Neural progenitor cell (in vitro differentiated cells): Measurements from ENCODE around the gene LRRTM3. TPM values are rescaled to one million over a fixed set of nuclear protein-coding genes. Genes with fewer than 3 reads are reported as not detected.

Source experiments
- DNase-seq: peaks from one replicate; pipeline ENCODE4 v3.0.0-alpha.2; 2016; ENCODE audit warnings: low spot score
- H2AFZ ChIP-seq: fragments of 200-600 bp; sonication (generic); replicated peaks from 2 replicates; pipeline ENCODE4 v1.6.1; 2016; ENCODE audit warnings: antibody characterized with exemption
- H3F3A ChIP-seq: fragments of 200-600 bp; sonication (generic); 2 replicates; pipeline ENCODE4 v1.6.1; 2016; ENCODE audit warnings: antibody characterized with exemption, low read depth
- H3K27ac ChIP-seq: fragments of 200-600 bp; sonication (generic); 2 replicates; pipeline ENCODE4 v1.5.1; 2016; ENCODE audit warnings: mild to moderate bottlenecking
- H3K27me3 ChIP-seq: fragments of 200-600 bp; sonication (generic); 2 replicates; pipeline ENCODE4 v1.6.1; 2016; ENCODE audit warnings: mild to moderate bottlenecking, moderate library complexity
- H3K36me3 ChIP-seq: fragments of 200-600 bp; sonication (generic); 2 replicates; pipeline ENCODE4 v1.5.1; 2016
- H3K4me1 ChIP-seq: fragments of 200-600 bp; sonication (generic); 2 replicates; pipeline ENCODE4 v1.6.1; 2016; ENCODE audit warnings: mixed run types
- H3K4me2 ChIP-seq: fragments of 200-600 bp; sonication (generic); 2 replicates; pipeline ENCODE4 v1.6.1; 2016
- H3K4me3 ChIP-seq: fragments of 200-600 bp; sonication (generic); 2 replicates; pipeline ENCODE4 v1.5.1; 2016
- H3K79me2 ChIP-seq: fragments of 200-600 bp; sonication (generic); 2 replicates; pipeline ENCODE4 v1.6.1; 2016; ENCODE audit warnings: low read depth
- H3K9ac ChIP-seq: fragments of 200-600 bp; sonication (generic); 2 replicates; pipeline ENCODE4 v1.6.1; 2016
- H3K9me3 ChIP-seq: fragments of 200-600 bp; sonication (generic); 2 replicates; pipeline ENCODE4 v1.5.1; 2016; ENCODE audit warnings: low read depth
- H4K20me1 ChIP-seq: fragments of 200-600 bp; sonication (generic); 2 replicates; pipeline ENCODE4 v1.6.1; 2016; ENCODE audit warnings: low read depth
- H3K27ac Mint-ChIP-seq: 3 replicates; pipeline ENCODE4 v1.8.0; 2021; ENCODE audit warnings: mixed read lengths
- H3K27me3 Mint-ChIP-seq: 2 replicates; pipeline ENCODE4 v1.8.0; 2022; ENCODE audit warnings: low read depth, mild to moderate bottlenecking, inconsistent platforms, moderate library complexity, mixed read lengths; ENCODE audit not compliant: insufficient read depth
- H3K36me3 Mint-ChIP-seq: 3 replicates; pipeline ENCODE4 v1.8.0; 2021; ENCODE audit warnings: mixed read lengths
- H3K4me1 Mint-ChIP-seq: 3 replicates; pipeline ENCODE4 v1.8.0; 2021; ENCODE audit warnings: mixed read lengths
- H3K4me3 Mint-ChIP-seq: 3 replicates; pipeline ENCODE4 v1.8.0; 2021; ENCODE audit warnings: mild to moderate bottlenecking, moderate library complexity, mixed read lengths
- H3K9me3 Mint-ChIP-seq: 3 replicates; pipeline ENCODE4 v1.8.0; 2020; ENCODE audit warnings: mixed read lengths
- EZH2 ChIP-seq: fragments of 200-600 bp; sonication (generic); IDR thresholded peaks from 2 replicates; pipeline ENCODE4 v1.6.1; 2017; ENCODE audit warnings: antibody characterized with exemption, mild to moderate bottlenecking, moderate library complexity
- EZH2phosphoT487 ChIP-seq: fragments of 200-600 bp; sonication (generic); IDR thresholded peaks from 2 replicates; pipeline ENCODE4 v1.6.1; 2017; ENCODE audit warnings: antibody characterized with exemption
- total RNA-seq: library from RNA; depleted of rRNA; stranded (reverse); fragments of >200 nt; gene quantifications from 2 replicates; pipeline ENCODE4 v1.2.3, GENCODE V29; 2015; ENCODE audit warnings: low replicate concordance
- TF ChIP-seq, protein P1 (sequence below): fragments of 200-600 bp; sonication (generic); IDR thresholded peaks from 2 replicates; pipeline ENCODE4 v1.5.1; 2017; ENCODE audit warnings: antibody characterized with exemption, mild to moderate bottlenecking

LRRTM3 gene
- total RNA-seq, 1 donor from 2014 or later: not detected

GRCh38 chr10:66929375-66929774 lies 3.5 kb downstream of the LRRTM3 start:
- DNase-seq: no peak
- Histone ChIP-seq H3K36me3 (no peaks in the 10 kb centered on the region), H3K4me1 (peaks cover 14% of the 10 kb centered on the region), H2AFZ (no peak overlapping the region), H3K27ac (no peak overlapping the region), H3F3A (no peaks in the 10 kb centered on the region), H3K79me2 (no peaks in the 10 kb centered on the region), H4K20me1 (no peaks in the 10 kb centered on the region), H3K9me3 (no peaks in the 10 kb centered on the region), H3K9ac (no peak overlapping the region), H3K27me3 (peaks cover 28% of the 10 kb centered on the region), H3K4me2 (no peak overlapping the region), H3K4me3 (no peak overlapping the region)
- peaks cover 42% of the 10 kb centered on the region for H3K4me1 Mint-ChIP-seq
- H3K4me3 Mint-ChIP-seq: peak overlapping the region; percentile 58
- H3K36me3 Mint-ChIP-seq: no peaks in the 10 kb centered on the region
- no peak overlapping the region for H3K27ac Mint-ChIP-seq
- no peaks in the 10 kb centered on the region for H3K9me3 Mint-ChIP-seq
- TF ChIP-seq EZH2: no peak
- TF ChIP-seq, protein P1, sequence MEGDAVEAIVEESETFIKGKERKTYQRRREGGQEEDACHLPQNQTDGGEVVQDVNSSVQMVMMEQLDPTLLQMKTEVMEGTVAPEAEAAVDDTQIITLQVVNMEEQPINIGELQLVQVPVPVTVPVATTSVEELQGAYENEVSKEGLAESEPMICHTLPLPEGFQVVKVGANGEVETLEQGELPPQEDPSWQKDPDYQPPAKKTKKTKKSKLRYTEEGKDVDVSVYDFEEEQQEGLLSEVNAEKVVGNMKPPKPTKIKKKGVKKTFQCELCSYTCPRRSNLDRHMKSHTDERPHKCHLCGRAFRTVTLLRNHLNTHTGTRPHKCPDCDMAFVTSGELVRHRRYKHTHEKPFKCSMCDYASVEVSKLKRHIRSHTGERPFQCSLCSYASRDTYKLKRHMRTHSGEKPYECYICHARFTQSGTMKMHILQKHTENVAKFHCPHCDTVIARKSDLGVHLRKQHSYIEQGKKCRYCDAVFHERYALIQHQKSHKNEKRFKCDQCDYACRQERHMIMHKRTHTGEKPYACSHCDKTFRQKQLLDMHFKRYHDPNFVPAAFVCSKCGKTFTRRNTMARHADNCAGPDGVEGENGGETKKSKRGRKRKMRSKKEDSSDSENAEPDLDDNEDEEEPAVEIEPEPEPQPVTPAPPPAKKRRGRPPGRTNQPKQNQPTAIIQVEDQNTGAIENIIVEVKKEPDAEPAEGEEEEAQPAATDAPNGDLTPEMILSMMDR: no peak
- TF ChIP-seq EZH2phosphoT487: no peak
- peaks cover 9% of the 10 kb centered on the region for H3K27me3 Mint-ChIP-seq

DNA sequence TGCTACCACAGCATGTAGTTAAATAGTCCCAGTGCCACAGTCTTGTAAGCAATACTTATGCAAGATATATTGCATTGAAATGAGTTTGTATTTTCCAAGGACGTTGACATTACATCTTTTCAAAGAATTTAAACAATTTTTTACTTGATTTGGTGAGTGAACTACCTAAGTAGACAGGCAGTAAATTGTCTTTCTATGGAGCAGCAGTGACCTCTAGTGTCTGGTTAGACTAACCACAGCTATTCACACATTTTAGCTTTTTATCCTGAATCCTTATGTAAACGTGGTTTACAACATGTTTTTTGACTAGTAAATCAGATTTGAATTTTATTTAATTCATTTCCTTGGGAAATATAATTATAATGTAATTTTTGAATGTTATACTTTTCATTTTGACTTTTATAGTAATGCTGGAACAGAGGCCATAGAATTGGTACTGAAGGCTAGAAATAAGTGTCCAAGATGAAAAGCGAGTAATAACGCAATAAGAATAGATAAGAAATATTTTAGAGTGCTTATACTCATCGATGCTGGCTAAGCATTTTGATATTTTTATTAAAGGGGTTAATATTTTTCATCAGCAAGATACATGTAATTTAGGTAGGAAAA lies 5.6 kb downstream of the LRRTM3 start:
- H3K27ac ChIP-seq: no peak overlapping the region
- H3K27ac Mint-ChIP-seq: no peak overlapping the region
- H3K9me3 Mint-ChIP-seq: no peaks in the 10 kb centered on the region
- H3K36me3 Mint-ChIP-seq: no peaks in the 10 kb centered on the region
- no peak for TF ChIP-seq EZH2phosphoT487
- TF ChIP-seq EZH2: no peak
- TF ChIP-seq, protein P1: peak; percentile 96
- peaks cover 28% of the 10 kb centered on the region for H3K27me3 ChIP-seq
- no peak overlapping the region for H3K4me3 ChIP-seq
- H3F3A ChIP-seq: no peaks in the 10 kb centered on the region
- no peak overlapping the region for H3K9ac ChIP-seq
- H3K36me3 ChIP-seq: no peaks in the 10 kb centered on the region
- H3K79me2 ChIP-seq: no peaks in the 10 kb centered on the region
- H3K4me3 Mint-ChIP-seq: no peak overlapping the region
- no peaks in the 10 kb centered on the region for H4K20me1 ChIP-seq
- H2AFZ ChIP-seq: no peak overlapping the region
- peaks cover 8% of the 10 kb centered on the region for H3K4me1 ChIP-seq
- no peak overlapping the region for H3K4me2 ChIP-seq
- H3K4me1 Mint-ChIP-seq: peaks cover 28% of the 10 kb centered on the region
- H3K9me3 ChIP-seq: no peaks in the 10 kb centered on the region
- peaks cover 7% of the 10 kb centered on the region for H3K27me3 Mint-ChIP-seq
- peak; percentile 74 for DNase-seq

DNA sequence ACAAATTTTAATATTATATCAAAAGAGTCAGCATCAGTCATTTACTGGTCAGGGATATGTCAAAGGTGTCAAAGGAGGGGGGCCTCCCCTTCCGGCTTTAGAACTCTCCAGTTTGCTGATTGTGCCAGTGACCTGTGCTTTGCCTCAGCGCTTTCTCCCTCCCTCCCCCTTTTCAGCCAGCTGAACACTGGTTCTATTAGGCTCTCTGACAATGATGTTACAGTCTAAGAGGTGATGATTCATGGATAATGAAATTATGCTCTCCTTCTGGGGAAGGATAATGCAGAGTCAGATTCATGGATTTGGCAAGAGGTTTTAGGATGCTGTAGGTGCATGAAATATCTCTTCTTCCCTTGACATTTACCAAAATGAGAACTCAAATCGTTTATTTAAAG lies 6.1 kb downstream of the LRRTM3 start:
- H3K4me3 Mint-ChIP-seq: peak overlapping the region; percentile 22
- no peak overlapping the region for H3K9ac ChIP-seq

More for the DNA sequence above, 6.1 kb downstream of the LRRTM3 start:
- Mint-ChIP-seq H3K27ac (no peak overlapping the region), H3K9me3 (no peaks in the 10 kb centered on the region), H3K4me1 (peaks cover 28% of the 10 kb centered on the region), H3K36me3 (no peaks in the 10 kb centered on the region), H3K27me3 (peaks cover 7% of the 10 kb centered on the region)
- Histone ChIP-seq H3K4me1 (peaks cover 8% of the 10 kb centered on the region), H3K36me3 (no peaks in the 10 kb centered on the region), H2AFZ (no peak overlapping the region), H3K27ac (no peak overlapping the region), H3K4me3 (no peak overlapping the region), H3K79me2 (no peaks in the 10 kb centered on the region), H3K4me2 (no peak overlapping the region), H3F3A (no peaks in the 10 kb centered on the region), H3K9me3 (no peaks in the 10 kb centered on the region), H3K27me3 (peaks cover 23% of the 10 kb centered on the region), H4K20me1 (no peaks in the 10 kb centered on the region)
- DNase-seq: no peak
- TF ChIP-seq EZH2 (no peak), EZH2phosphoT487 (no peak)
- TF ChIP-seq, protein P1: no peak
